VCaP (cell line): Measurements from ENCODE around the gene FUBP3.

Source experiments
- H3K27ac ChIP-seq: fragments of 450-650 bp; 2 replicates; pipeline ENCODE4 v1.5.1; 2017
- CTCF ChIP-seq: fragments of 450-650 bp; conservative IDR thresholded peaks from 2 replicates; pipeline ENCODE4 v1.5.1; 2017; ENCODE audit warnings: mild to moderate bottlenecking, moderate library complexity

Gene FUBP3

GRCh38 chr9:130635721-130636647 is 56.6 kb downstream of the FUBP3 start:
- H3K27ac ChIP-seq = no peak overlapping the region
- no peak for TF ChIP-seq CTCF

GRCh38 chr9:130636648-130637020 is 57.3 kb downstream of the FUBP3 start:
- no peak overlapping the region for H3K27ac ChIP-seq
- no peak for TF ChIP-seq CTCF

- H3K27ac ChIP-seq = no peak overlapping the region
- no peak for TF ChIP-seq CTCF
Observed at GRCh38 chr9:130638284-130639123, 59.1 kb downstream of the FUBP3 start.

GRCh38 chr9:130639124-130639765 is 59.9 kb downstream of the FUBP3 start:
- H3K27ac ChIP-seq = no peak overlapping the region
- no peak for TF ChIP-seq CTCF

GRCh38 chr9:130639866-130640555 is 60.6 kb downstream of the FUBP3 start:
- no peak for TF ChIP-seq CTCF

GRCh38 chr9:130640681-130641080 is 61.3 kb downstream of the FUBP3 start:
- no peak overlapping the region for H3K27ac ChIP-seq

More at GRCh38 chr9:130639866-130640555, 60.6 kb downstream of the FUBP3 start:
- H3K27ac ChIP-seq = no peak overlapping the region

More at GRCh38 chr9:130640681-130641080, 61.3 kb downstream of the FUBP3 start:
- no peak for TF ChIP-seq CTCF
